HFFc6 (cell line): ENCODE measurements around the gene CNTF. TPM values are rescaled to one million over a fixed set of nuclear protein-coding genes. Genes with fewer than 3 reads are reported as not detected.

Source experiments
- DNase-seq: peaks from one replicate; pipeline ENCODE4 v3.0.0-alpha.2; 2018
- H3K27ac Mint-ChIP-seq: 2 replicates; pipeline ENCODE4 v1.8.0; 2020; ENCODE audit warnings: mild to moderate bottlenecking, mixed read lengths
- H3K27me3 Mint-ChIP-seq: 2 replicates; pipeline ENCODE4 v1.8.0; 2021; ENCODE audit warnings: mild to moderate bottlenecking, moderate library complexity, mixed read lengths; ENCODE audit not compliant: insufficient read depth
- H3K36me3 Mint-ChIP-seq: 2 replicates; pipeline ENCODE4 v1.8.0; 2021; ENCODE audit warnings: low read depth, mixed read lengths
- H3K4me1 Mint-ChIP-seq: 2 replicates; pipeline ENCODE4 v1.8.0; 2020; ENCODE audit warnings: low read depth, mixed read lengths
- H3K4me3 Mint-ChIP-seq: 2 replicates; pipeline ENCODE4 v1.8.0; 2020; ENCODE audit warnings: mild to moderate bottlenecking, moderate library complexity, mixed read lengths
- H3K9me3 Mint-ChIP-seq: 2 replicates; pipeline ENCODE4 v1.8.0; 2020; ENCODE audit warnings: mild to moderate bottlenecking, mixed read lengths
- CTCF ChIP-seq: fragments of 200-600 bp; sonication (generic); IDR thresholded peaks from 2 replicates; pipeline ENCODE4 v1.5.0; 2021; ENCODE audit warnings: antibody characterized with exemption, mild to moderate bottlenecking
- total RNA-seq, 6 experiments: library from RNA; stranded (reverse); fragmentation: NEBNext Ultra II Directional; extraction: Animal tissue kit (Norgen Biotek cat#: 25700); gene quantifications; 2 replicates in 1 of 6; 3 replicates in 5 of 6; pipeline ENCODE4 v1.2.3, GENCODE V29; 2021

The CNTF gene
- total RNA-seq, 6 experiments from 2014 or later, result 0.91 to 1.7 (median 1.2) TPM

- H3K9me3 Mint-ChIP-seq, result no peaks in the 10 kb centered on the region
- TF ChIP-seq CTCF, result no peak
- no peaks in the 10 kb centered on the region for H3K36me3 Mint-ChIP-seq
- H3K4me1 Mint-ChIP-seq, result no peaks in the 10 kb centered on the region; the same call in 1 of the 2 replicates
- H3K4me3 Mint-ChIP-seq, result no peak overlapping the region
- H3K27ac Mint-ChIP-seq, result no peak overlapping the region
- DNase-seq, result no peak
- H3K27me3 Mint-ChIP-seq, result peaks cover 7% of the 10 kb centered on the region
Measured at GRCh38 chr11:58652726-58653280, 30.3 kb downstream of the CNTF start.

GRCh38 chr11:58654079-58654907 is 31.8 kb downstream of the CNTF start:
- no peaks in the 10 kb centered on the region for H3K36me3 Mint-ChIP-seq

GRCh38 chr11:58654908-58655296 is 32.4 kb downstream of the CNTF start:
- Mint-ChIP-seq H3K9me3 (no peaks in the 10 kb centered on the region), H3K4me1 (peaks cover 3% of the 10 kb centered on the region), H3K27me3 (peaks cover 7% of the 10 kb centered on the region), H3K27ac (no peak overlapping the region), H3K4me3 (no peak overlapping the region), H3K36me3 (no peaks in the 10 kb centered on the region)
- no peak for DNase-seq
- no peak for TF ChIP-seq CTCF

More at GRCh38 chr11:58654079-58654907, 31.8 kb downstream of the CNTF start:
- Mint-ChIP-seq H3K4me1 (no peaks in the 10 kb centered on the region; the same call in 1 of the 2 replicates), H3K4me3 (no peak overlapping the region), H3K27me3 (peaks cover 7% of the 10 kb centered on the region), H3K9me3 (no peaks in the 10 kb centered on the region), H3K27ac (no peak overlapping the region)
- peak; percentile 96 for TF ChIP-seq CTCF
- DNase-seq, result peak; percentile 74

GRCh38 chr11:58656348-58656747 is 33.9 kb downstream of the CNTF start:
- DNase-seq, result no peak
- Mint-ChIP-seq H3K4me1 (peaks cover 9% of the 10 kb centered on the region), H3K9me3 (no peaks in the 10 kb centered on the region), H3K36me3 (no peaks in the 10 kb centered on the region), H3K27ac (no peak overlapping the region), H3K27me3 (peaks cover 7% of the 10 kb centered on the region), H3K4me3 (no peak overlapping the region)
- no peak for TF ChIP-seq CTCF

- H3K27me3 Mint-ChIP-seq, result peaks cover 3% of the 10 kb centered on the region; the same call in 1 of the 2 replicates
- no peak overlapping the region for H3K27ac Mint-ChIP-seq
Measured at GRCh38 chr11:58658623-58659022, 36.2 kb downstream of the CNTF start.

More at GRCh38 chr11:58658623-58659022, 36.2 kb downstream of the CNTF start:
- TF ChIP-seq CTCF, result no peak
- H3K9me3 Mint-ChIP-seq, result no peaks in the 10 kb centered on the region
- DNase-seq, result no peak
- H3K4me1 Mint-ChIP-seq, result peaks cover 9% of the 10 kb centered on the region
- no peak overlapping the region for H3K4me3 Mint-ChIP-seq
- no peaks in the 10 kb centered on the region for H3K36me3 Mint-ChIP-seq
